Activated CD4-positive, alpha-beta memory T cell treated with anti-CD3 and anti-CD28 coated beads, Interleukin-2, amount 10 ng/mL, durations not matched to agents 7 days and 5 days (primary cell): ENCODE measurements around the gene NEUROG2. TPM values are rescaled to one million over a fixed set of nuclear protein-coding genes. Genes with fewer than 3 reads are reported as not detected.
"Not testable (repeated sequence)": the region's sequence is repeated elsewhere in the genome, so short reads cannot be mapped to it uniquely, and the experiment has no call there.

Experiments
- CTCF ChIA-PET: fragments of 350-600 bp; sonication (Branson Sonifier 250); formaldehyde crosslinking; loops from one replicate; lab custom pipeline; 2021; ENCODE audit warnings: antibody characterized with exemption, inconsistent platforms; lab: Charles Lee
- POLR2A ChIA-PET: fragments of 350-600 bp; sonication (Branson Sonifier 250); formaldehyde crosslinking; loops from one replicate; lab custom pipeline; 2021; ENCODE audit warnings: antibody characterized with exemption; lab: Charles Lee
- DNase-seq: peaks from one replicate; pipeline ENCODE4 v3.0.0-alpha.2; 2020
- H3K27ac Mint-ChIP-seq: one replicate; pipeline ENCODE4 v1.8.0; 2021; ENCODE audit warnings: mild to moderate bottlenecking, mixed read lengths
- H3K27me3 Mint-ChIP-seq: one replicate; pipeline ENCODE4 v1.8.0; 2021; ENCODE audit warnings: mixed read lengths
- H3K36me3 Mint-ChIP-seq: one replicate; pipeline ENCODE4 v1.8.0; 2021; ENCODE audit warnings: low read depth, mixed read lengths
- H3K4me1 Mint-ChIP-seq: one replicate; pipeline ENCODE4 v1.8.0; 2021; ENCODE audit warnings: mixed read lengths
- H3K4me3 Mint-ChIP-seq: one replicate; pipeline ENCODE4 v1.8.0; 2021; ENCODE audit warnings: mild to moderate bottlenecking, mixed read lengths
- H3K9me3 Mint-ChIP-seq: one replicate; pipeline ENCODE4 v1.8.0; 2021; ENCODE audit warnings: mixed read lengths
- total RNA-seq, 2 experiments: library from RNA; stranded (reverse); gene quantifications; one replicate each; pipeline ENCODE4 v1.2.3, GENCODE V29; 2021

Gene NEUROG2
- total RNA-seq, 2 experiments from 2014 or later: not detected

DNA sequence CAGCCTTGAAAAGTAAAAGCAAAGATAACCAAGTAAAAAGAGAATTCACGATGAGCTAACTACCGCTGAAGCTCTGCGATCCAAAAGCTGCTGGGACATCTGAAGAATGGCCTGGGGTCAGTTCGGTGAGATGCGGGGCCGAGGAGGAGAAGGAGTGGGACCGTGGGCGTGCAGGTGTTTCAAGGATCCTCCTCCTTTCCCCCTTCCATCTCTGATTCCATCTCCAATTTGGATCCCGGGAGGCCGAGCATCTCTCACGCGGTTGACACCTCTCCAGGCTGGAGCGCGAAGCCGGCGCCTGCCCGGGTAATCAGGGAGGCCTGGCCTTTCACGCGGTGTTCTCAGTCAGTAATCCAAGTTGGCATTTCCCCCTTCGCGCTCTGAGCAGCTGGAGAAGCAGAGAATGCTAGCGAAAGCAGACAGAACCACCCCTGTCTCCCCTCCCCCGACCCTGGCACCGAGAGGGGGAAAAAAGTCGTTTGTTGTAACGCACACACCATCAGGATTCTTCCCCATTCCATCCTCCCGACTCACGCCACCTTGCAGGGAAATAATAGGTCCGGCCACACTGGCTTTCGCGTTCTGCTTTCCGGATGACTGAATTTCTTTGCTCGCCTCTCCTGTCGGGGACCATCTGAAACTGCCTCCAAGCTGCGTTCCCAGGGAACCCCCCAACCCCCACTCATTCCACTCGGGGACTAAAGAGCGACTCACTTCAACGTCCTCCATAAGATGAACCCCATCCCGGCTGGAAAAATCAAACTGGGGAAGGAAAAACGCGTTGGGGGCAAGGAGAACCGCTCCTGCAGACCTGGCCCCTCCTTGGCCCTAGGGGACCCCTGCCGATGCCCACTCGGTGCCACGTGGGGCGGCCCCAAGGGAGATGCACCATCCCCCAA, 6.5 kb downstream of the NEUROG2 start:
- Mint-ChIP-seq H3K36me3 (peaks cover 7% of the 10 kb centered on the region), H3K27me3 (peaks cover 79% of the 10 kb centered on the region), H3K4me3 (peak overlapping the region; percentile 41), H3K27ac (no peak overlapping the region), H3K9me3 (no peaks in the 10 kb centered on the region), H3K4me1 (peaks cover 38% of the 10 kb centered on the region)
- CTCF ChIA-PET: interaction anchor here (3.6 kb wide), 1 partner anchor 12 kb away, joined by 31 read pairs; no protein-coding TSS in a partner anchor
- POLR2A ChIA-PET: interaction anchor here (1.2 to 1.7 kb wide), 2 partner anchors 12 to 14 kb away, joined by 3 to 4 read pairs; no protein-coding TSS in a partner anchor
- DNase-seq: no peak

GRCh38 chr4:112508356-112508755, 7.6 kb downstream of the NEUROG2 start:
- CTCF ChIA-PET: interaction anchor here (3.6 kb wide), 1 partner anchor 13 kb away, joined by 31 read pairs; no protein-coding TSS in a partner anchor
- no peak overlapping the region for H3K27ac Mint-ChIP-seq
- H3K36me3 Mint-ChIP-seq: peaks cover 7% of the 10 kb centered on the region
- no peaks in the 10 kb centered on the region for H3K9me3 Mint-ChIP-seq
- peaks cover 28% of the 10 kb centered on the region for H3K4me1 Mint-ChIP-seq
- H3K27me3 Mint-ChIP-seq: peaks cover 75% of the 10 kb centered on the region
- POLR2A ChIA-PET: no interaction called here
- no peak overlapping the region for H3K4me3 Mint-ChIP-seq
- no peak for DNase-seq

GRCh38 chr4:112504807-112505206, 11.2 kb downstream of the NEUROG2 start:
- peaks cover 62% of the 10 kb centered on the region for H3K27me3 Mint-ChIP-seq
- POLR2A ChIA-PET: no interaction called here
- no peaks in the 10 kb centered on the region for H3K36me3 Mint-ChIP-seq
- peaks cover 12% of the 10 kb centered on the region for H3K4me1 Mint-ChIP-seq
- CTCF ChIA-PET: interaction anchor here (2.4 kb wide), 1 partner anchor 19 kb away, joined by 13 read pairs; no protein-coding TSS in a partner anchor
- no peak overlapping the region for H3K27ac Mint-ChIP-seq
- no peaks in the 10 kb centered on the region for H3K9me3 Mint-ChIP-seq
- DNase-seq: no peak
- no peak overlapping the region for H3K4me3 Mint-ChIP-seq

DNA sequence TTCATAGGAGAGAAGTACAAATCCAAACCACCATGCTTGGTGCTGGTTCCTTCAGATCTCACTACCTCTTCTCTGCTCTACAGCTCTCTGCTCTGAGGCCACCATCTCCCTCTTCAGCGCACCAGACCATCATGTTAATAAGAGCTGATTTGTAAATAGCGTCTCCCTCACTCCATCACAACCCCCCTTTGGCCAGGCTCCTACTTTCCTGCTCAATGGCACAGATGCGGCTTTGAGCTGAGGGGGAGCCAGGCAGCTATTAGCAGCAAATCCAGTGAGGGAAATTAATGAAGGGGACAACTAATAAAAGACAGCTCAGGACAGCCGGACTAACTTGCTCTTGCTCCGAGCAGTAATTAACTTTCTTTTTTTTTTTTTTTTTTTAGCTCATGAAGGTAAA, 13.1 kb downstream of the NEUROG2 start:
- H3K4me3 Mint-ChIP-seq: no peak overlapping the region
- CTCF ChIA-PET: interaction anchor here (0.7 to 2.4 kb wide), 2 partner anchors 21 to 196 kb away, joined by 3 to 13 read pairs; no protein-coding TSS in a partner anchor
- H3K36me3 Mint-ChIP-seq: no peaks in the 10 kb centered on the region
- POLR2A ChIA-PET: interaction anchor here (0.6 kb wide), 1 partner anchor 48 kb away, joined by 4 read pairs; no protein-coding TSS in a partner anchor
- no peaks in the 10 kb centered on the region for H3K9me3 Mint-ChIP-seq
- H3K27me3 Mint-ChIP-seq: peaks cover 44% of the 10 kb centered on the region
- no peaks in the 10 kb centered on the region for H3K4me1 Mint-ChIP-seq
- no peak for DNase-seq
- no peak overlapping the region for H3K27ac Mint-ChIP-seq

DNA sequence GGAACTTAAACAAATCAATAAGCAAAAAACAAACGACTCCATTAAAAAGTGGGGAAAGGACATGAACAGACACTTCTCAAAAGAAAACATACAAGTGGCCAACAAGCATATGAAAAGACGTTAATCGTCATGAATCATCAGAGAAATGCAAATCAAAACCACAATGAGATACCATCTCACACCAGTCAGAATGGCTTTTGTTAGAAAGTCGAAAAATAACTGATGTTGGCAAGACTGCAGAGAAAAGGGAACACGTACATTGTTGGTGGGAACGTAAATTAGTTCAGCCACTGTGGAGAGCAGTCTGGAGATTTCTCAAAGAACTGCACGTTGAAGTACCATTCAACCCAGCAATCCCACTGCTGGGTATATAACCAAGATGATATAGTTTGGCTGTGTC, 23.7 kb downstream of the NEUROG2 start:
- H3K27ac Mint-ChIP-seq: no peak overlapping the region

GRCh38 chr4:112490808-112491207, 25.2 kb downstream of the NEUROG2 start:
- H3K27me3 Mint-ChIP-seq, H3K4me3 Mint-ChIP-seq, POLR2A ChIA-PET, H3K36me3 Mint-ChIP-seq, H3K4me1 Mint-ChIP-seq, H3K27ac Mint-ChIP-seq, CTCF ChIA-PET, DNase-seq: not testable (repeated sequence)
- H3K9me3 Mint-ChIP-seq: peaks cover 16% of the 10 kb centered on the region

More for the DNA sequence above, 23.7 kb downstream of the NEUROG2 start:
- Mint-ChIP-seq H3K4me3 (no peak overlapping the region), H3K9me3 (peaks cover 16% of the 10 kb centered on the region), H3K36me3 (no peaks in the 10 kb centered on the region), H3K4me1 (no peaks in the 10 kb centered on the region), H3K27me3 (peaks cover 3% of the 10 kb centered on the region)
- POLR2A ChIA-PET: no interaction called here
- DNase-seq: no peak
- CTCF ChIA-PET: no interaction called here

DNA sequence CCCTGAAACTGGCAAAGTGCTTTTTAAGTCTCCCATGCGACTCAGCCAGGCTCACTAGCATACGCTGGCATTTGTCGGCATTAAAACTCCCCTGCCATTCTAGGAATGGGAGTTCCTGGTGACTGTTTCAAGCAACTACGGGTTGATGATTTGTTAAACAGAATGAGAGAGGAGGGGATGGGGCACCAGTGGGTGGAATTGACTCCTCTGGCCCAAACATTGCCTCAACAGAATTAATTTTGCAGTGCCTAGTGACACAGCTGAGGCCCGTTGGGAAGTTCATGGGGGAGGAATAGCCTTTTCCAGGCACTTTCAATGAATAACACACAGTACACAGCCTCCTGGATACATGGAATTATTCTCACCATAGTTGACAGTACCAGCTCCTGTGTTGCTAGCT, 30.1 kb downstream of the NEUROG2 start:
- DNase-seq: no peak
- ChIA-PET POLR2A (no interaction called here), CTCF (no interaction called here)
- peaks cover 12% of the 10 kb centered on the region for H3K9me3 Mint-ChIP-seq
- H3K36me3 Mint-ChIP-seq: no peaks in the 10 kb centered on the region
- no peak overlapping the region for H3K27ac Mint-ChIP-seq
- H3K27me3 Mint-ChIP-seq: peaks cover 4% of the 10 kb centered on the region
- H3K4me3 Mint-ChIP-seq: no peak overlapping the region
- no peaks in the 10 kb centered on the region for H3K4me1 Mint-ChIP-seq

- no peak for DNase-seq
- Mint-ChIP-seq H3K36me3 (no peaks in the 10 kb centered on the region), H3K27me3 (peaks cover 10% of the 10 kb centered on the region), H3K9me3 (no peaks in the 10 kb centered on the region), H3K4me3 (no peak overlapping the region), H3K27ac (no peak overlapping the region), H3K4me1 (no peaks in the 10 kb centered on the region)
- CTCF ChIA-PET: no interaction called here
- POLR2A ChIA-PET: no interaction called here
Observed at GRCh38 chr4:112473985-112474384, 42.0 kb downstream of the NEUROG2 start.

DNA sequence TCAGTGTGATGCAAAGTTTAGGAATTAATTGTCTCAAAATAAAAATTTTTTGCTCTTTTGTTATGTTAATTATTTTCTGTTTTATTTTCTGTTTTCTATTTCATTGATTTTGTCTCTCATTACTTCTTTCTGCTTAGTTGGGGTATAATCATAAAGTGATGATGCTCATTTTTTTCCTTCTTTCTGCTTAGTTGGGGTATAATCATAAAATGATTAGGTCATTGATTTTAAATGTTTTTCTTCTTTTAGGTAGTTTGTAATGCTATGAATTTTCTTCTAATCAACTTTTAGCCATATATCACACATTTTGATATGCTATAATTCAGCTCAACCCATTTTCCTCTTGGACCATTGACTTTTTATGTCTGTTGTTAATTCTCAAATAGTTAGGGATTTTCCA, 43.7 kb downstream of the NEUROG2 start:
- CTCF ChIA-PET: no interaction called here

More for the DNA sequence above, 43.7 kb downstream of the NEUROG2 start:
- Mint-ChIP-seq H3K27me3 (peaks cover 10% of the 10 kb centered on the region), H3K27ac (no peak overlapping the region), H3K4me1 (no peaks in the 10 kb centered on the region), H3K4me3 (no peak overlapping the region), H3K36me3 (no peaks in the 10 kb centered on the region), H3K9me3 (no peaks in the 10 kb centered on the region)
- POLR2A ChIA-PET: no interaction called here
- DNase-seq: no peak

Other genes with a start within 250 kb of the NEUROG2 start
- gene TIFA, start 230.3 kb downstream of the NEUROG2 start, total RNA-seq: 10 to 100 TPM; 29.9 to 33.4 TPM
- 10 to 100 TPM; 11.4 to 12.3 TPM for gene ALPK1, start 218.8 kb downstream of the NEUROG2 start, total RNA-seq
- 10 to 100 TPM; 28.8 to 28.9 TPM for gene ZGRF1, start 120.7 kb upstream of the NEUROG2 start, total RNA-seq
- gene LARP7, start 121.0 kb upstream of the NEUROG2 start, total RNA-seq: 10 to 100 TPM; 44.6 to 47.0 TPM